ENCODE data around the gene GP1BB.

GP1BB gene

DNA sequence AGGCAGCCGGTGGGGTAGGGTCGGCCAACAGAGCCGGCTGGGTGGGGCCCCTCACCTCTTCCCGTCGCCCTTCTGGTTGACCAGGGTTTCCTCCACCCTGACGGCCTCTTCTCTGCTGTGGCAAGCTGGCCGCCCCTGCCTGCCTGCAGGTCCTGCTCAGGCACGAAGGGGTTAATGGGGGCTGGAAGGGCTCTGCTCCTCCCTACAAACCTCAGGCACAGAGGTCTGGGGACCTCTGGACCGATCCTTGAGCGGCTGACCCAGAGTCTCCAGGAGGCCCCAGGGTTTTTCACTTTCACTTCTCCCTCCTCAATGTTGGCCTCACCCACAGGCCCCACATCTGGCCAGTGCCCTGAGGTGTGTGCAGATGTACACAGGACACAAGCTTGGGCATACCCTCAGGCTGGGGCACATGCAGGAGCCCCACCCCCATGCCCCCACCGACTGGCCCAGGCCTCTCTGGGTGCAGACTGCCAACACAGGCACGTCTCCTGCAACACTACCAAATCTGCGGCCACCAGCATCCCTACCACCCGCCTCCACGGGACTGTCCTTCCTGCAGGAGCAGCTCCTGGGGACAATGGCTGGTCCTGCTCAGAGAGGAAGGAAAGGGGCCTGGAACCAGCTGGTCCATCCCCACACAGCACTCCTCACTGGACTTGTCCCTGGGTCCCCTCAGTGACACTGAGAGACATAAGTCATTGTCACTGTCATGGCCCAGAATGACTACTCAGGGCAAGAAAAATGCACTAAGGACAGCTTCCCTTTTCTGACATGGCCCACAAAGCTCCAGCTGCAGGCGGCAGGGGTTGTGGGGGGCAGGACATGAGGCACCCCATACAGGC is 34.0 kb downstream of the GP1BB start:
- Histone ChIP-seq H3K27me3 (ENCODE audit: insufficient read depth, low read length) (peaks cover 84% of the 10 kb centered on the region), H3K9ac (ENCODE audit: low read length) (no peak overlapping the region), H3K4me1 (ENCODE audit: control insufficient read depth in 1 of 2, insufficient read depth in 2 of 2, low read length in 2 of 2) (peaks cover 3 to 6% of the 10 kb centered on the region in 2 experiments), H4K91ac (ENCODE audit: low read depth, low read length) (no peak overlapping the region), H4K12ac (ENCODE audit: low read depth, low read length) (no peak overlapping the region), H2BK120ac (ENCODE audit: insufficient read depth, low read length, poor library complexity) (no peak overlapping the region), H3K79me2 (ENCODE audit: control insufficient read depth, insufficient read depth, low read length, poor library complexity) (no peaks in the 10 kb centered on the region), H3K14ac (ENCODE audit: low read length) (no peak overlapping the region), H2BK5ac (ENCODE audit: low read depth, low read length, poor library complexity) (no peak overlapping the region), H3K23ac (ENCODE audit: low read length) (no peak overlapping the region), H3K4ac (ENCODE audit: low read depth, low read length) (no peak overlapping the region), H3K79me1 (ENCODE audit: low read length) (no peaks in the 10 kb centered on the region), H3K18ac (ENCODE audit: low read length) (no peak overlapping the region), H3K36me3 (ENCODE audit: control insufficient read depth in 1 of 2, insufficient read depth in 2 of 2, low read length in 2 of 2) (no peaks in the 10 kb centered on the region), H2AFZ (ENCODE audit: insufficient read depth, low read length, poor library complexity) (no peak overlapping the region), H2AK5ac (ENCODE audit: low read length) (no peak overlapping the region), H3K9me3 (ENCODE audit: insufficient read depth, low read depth, low read length) (peaks cover 18% of the 10 kb centered on the region), H3K27ac (ENCODE audit: low read depth, low read length) (no peak overlapping the region), H3K4me2 (ENCODE audit: low read length) (no peak overlapping the region), H3K4me3 (ENCODE audit: low read depth, low read length) (no peak overlapping the region), H4K8ac (ENCODE audit: low read depth, low read length) (no peak overlapping the region), H2BK12ac (ENCODE audit: low read length) (no peak overlapping the region)
- no peak for DNase-seq
- WGBS (ENCODE audit: extremely low coverage, insufficient coverage, insufficient read length), result no CpG with 5 or more reads among the region's 16 CpGs

GRCh38 chr22:19757985-19758895 is 34.9 kb downstream of the GP1BB start:
- H3K9ac ChIP-seq (ENCODE audit: low read length), result no peak overlapping the region
- no peaks in the 10 kb centered on the region for H3K79me2 ChIP-seq (ENCODE audit: control insufficient read depth, insufficient read depth, low read length, poor library complexity)
- no peak overlapping the region for H3K18ac ChIP-seq (ENCODE audit: low read length)
- no peak overlapping the region for H2AFZ ChIP-seq (ENCODE audit: insufficient read depth, low read length, poor library complexity)
- H3K9me3 ChIP-seq (ENCODE audit: insufficient read depth, low read depth, low read length), result peaks cover 18% of the 10 kb centered on the region
- no peak overlapping the region for H2AK5ac ChIP-seq (ENCODE audit: low read length)
- H3K4me1 ChIP-seq (ENCODE audit: control insufficient read depth in 1 of 2, insufficient read depth in 2 of 2, low read length in 2 of 2), result peaks cover 3 to 6% of the 10 kb centered on the region in 2 experiments
- H3K14ac ChIP-seq (ENCODE audit: low read length), result no peak overlapping the region
- H4K8ac ChIP-seq (ENCODE audit: low read depth, low read length), result no peak overlapping the region
- no peak overlapping the region for H4K91ac ChIP-seq (ENCODE audit: low read depth, low read length)
- no peak overlapping the region for H2BK12ac ChIP-seq (ENCODE audit: low read length)
- WGBS (ENCODE audit: extremely low coverage, insufficient coverage, insufficient read length), result no CpG with 5 or more reads among the region's 43 CpGs
- no peak overlapping the region for H4K12ac ChIP-seq (ENCODE audit: low read depth, low read length)
- no peak for DNase-seq
- no peak overlapping the region for H2BK5ac ChIP-seq (ENCODE audit: low read depth, low read length, poor library complexity)
- no peak overlapping the region for H3K4me3 ChIP-seq (ENCODE audit: low read depth, low read length)
- no peak overlapping the region for H3K4me2 ChIP-seq (ENCODE audit: low read length)
- no peak overlapping the region for H3K23ac ChIP-seq (ENCODE audit: low read length)
- no peaks in the 10 kb centered on the region for H3K36me3 ChIP-seq (ENCODE audit: control insufficient read depth in 1 of 2, insufficient read depth in 2 of 2, low read length in 2 of 2)
- no peaks in the 10 kb centered on the region for H3K79me1 ChIP-seq (ENCODE audit: low read length)
- no peak overlapping the region for H3K4ac ChIP-seq (ENCODE audit: low read depth, low read length)
- H3K27ac ChIP-seq (ENCODE audit: low read depth, low read length), result no peak overlapping the region
- peaks cover 90% of the 10 kb centered on the region for H3K27me3 ChIP-seq (ENCODE audit: insufficient read depth, low read length)
- no peak overlapping the region for H2BK120ac ChIP-seq (ENCODE audit: insufficient read depth, low read length, poor library complexity)

DNA sequence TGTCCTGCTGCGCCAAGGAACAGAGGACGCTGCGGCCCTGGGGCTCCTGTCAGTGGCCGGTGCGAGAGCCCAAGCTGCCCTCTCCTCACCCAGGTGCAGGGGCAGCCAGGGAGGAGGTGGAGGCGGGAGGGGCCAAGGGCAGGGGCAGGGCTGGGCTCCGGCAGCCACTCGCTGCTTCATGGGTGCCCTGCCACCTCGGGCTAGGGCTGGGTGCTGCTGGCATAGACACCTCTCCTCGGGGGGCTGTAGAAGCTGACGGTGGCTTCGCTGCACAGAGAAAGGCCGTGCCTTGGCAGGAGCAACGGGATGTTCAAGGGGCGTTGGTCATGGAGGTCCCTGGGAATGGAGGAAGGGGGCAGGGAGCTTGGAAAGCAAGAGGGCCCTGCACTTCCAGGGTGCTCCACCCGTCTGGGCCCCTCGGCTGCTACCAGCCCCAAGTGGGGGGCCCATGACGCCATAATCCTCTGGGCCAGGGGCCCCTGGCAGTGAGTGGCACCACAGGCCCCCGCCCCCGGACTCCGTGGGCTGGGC is 35.6 kb downstream of the GP1BB start:
- Histone ChIP-seq H3K4me2 (ENCODE audit: low read length) (no peak overlapping the region), H3K9ac (ENCODE audit: low read length) (no peak overlapping the region), H3K14ac (ENCODE audit: low read length) (no peak overlapping the region), H3K4me1 (ENCODE audit: control insufficient read depth in 1 of 2, insufficient read depth in 2 of 2, low read length in 2 of 2) (peaks cover 3 to 6% of the 10 kb centered on the region in 2 experiments), H2BK120ac (ENCODE audit: insufficient read depth, low read length, poor library complexity) (no peak overlapping the region), H4K12ac (ENCODE audit: low read depth, low read length) (no peak overlapping the region), H3K18ac (ENCODE audit: low read length) (no peak overlapping the region), H3K23ac (ENCODE audit: low read length) (no peak overlapping the region), H3K27me3 (ENCODE audit: insufficient read depth, low read length) (peaks cover 93% of the 10 kb centered on the region), H2BK12ac (ENCODE audit: low read length) (no peak overlapping the region), H3K79me2 (ENCODE audit: control insufficient read depth, insufficient read depth, low read length, poor library complexity) (no peaks in the 10 kb centered on the region), H3K27ac (ENCODE audit: low read depth, low read length) (no peak overlapping the region), H2AK5ac (ENCODE audit: low read length) (no peak overlapping the region), H3K4me3 (ENCODE audit: low read depth, low read length) (no peak overlapping the region), H3K4ac (ENCODE audit: low read depth, low read length) (no peak overlapping the region), H4K91ac (ENCODE audit: low read depth, low read length) (no peak overlapping the region), H2BK5ac (ENCODE audit: low read depth, low read length, poor library complexity) (no peak overlapping the region), H3K9me3 (ENCODE audit: insufficient read depth, low read depth, low read length) (peaks cover 21% of the 10 kb centered on the region), H3K79me1 (ENCODE audit: low read length) (no peaks in the 10 kb centered on the region), H4K8ac (ENCODE audit: low read depth, low read length) (no peak overlapping the region), H2AFZ (ENCODE audit: insufficient read depth, low read length, poor library complexity) (no peak overlapping the region), H3K36me3 (ENCODE audit: control insufficient read depth in 1 of 2, insufficient read depth in 2 of 2, low read length in 2 of 2) (no peaks in the 10 kb centered on the region)
- DNase-seq, result no peak
- no CpG with 5 or more reads among the region's 21 CpGs for WGBS (ENCODE audit: extremely low coverage, insufficient coverage, insufficient read length)

DNA sequence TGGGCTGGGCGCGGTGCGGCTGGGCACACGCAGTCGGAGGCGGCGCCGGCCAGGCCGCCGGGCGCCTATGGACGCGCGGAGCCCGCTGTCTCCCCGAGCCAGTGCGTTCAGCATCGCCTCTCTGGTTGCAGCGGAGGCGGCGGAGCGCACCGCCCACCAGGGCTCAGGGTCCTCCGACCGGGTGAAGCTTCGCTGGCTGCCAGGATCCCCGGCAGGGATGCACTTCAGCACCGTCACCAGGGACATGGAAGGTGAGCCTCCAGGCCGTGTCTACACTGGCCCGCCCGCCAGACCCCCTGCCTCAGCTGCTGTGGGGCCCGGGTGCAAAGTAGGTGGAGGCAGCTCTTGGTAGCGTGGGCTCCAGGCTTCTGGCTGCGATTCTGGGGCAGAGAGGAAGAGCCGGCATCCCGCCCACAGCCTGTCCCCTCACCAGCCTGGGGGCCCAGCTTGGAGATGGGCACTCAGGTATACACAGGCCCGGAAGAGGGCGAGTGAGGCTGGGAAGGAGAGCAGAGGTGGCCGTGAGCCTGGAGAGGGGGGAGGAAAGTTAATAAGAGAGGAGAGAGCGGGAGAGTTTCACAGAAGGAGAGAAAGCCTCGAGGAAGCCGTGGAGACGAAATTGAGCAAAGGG is 36.2 kb downstream of the GP1BB start:
- Histone ChIP-seq H3K79me1 (ENCODE audit: low read length) (no peaks in the 10 kb centered on the region), H3K18ac (ENCODE audit: low read length) (no peak overlapping the region), H2AK5ac (ENCODE audit: low read length) (no peak overlapping the region), H3K4me2 (ENCODE audit: low read length) (no peak overlapping the region), H2BK5ac (ENCODE audit: low read depth, low read length, poor library complexity) (no peak overlapping the region), H3K27me3 (ENCODE audit: insufficient read depth, low read length) (peaks cover 93% of the 10 kb centered on the region), H3K36me3 (ENCODE audit: control insufficient read depth in 1 of 2, insufficient read depth in 2 of 2, low read length in 2 of 2) (no peaks in the 10 kb centered on the region), H3K23ac (ENCODE audit: low read length) (no peak overlapping the region), H3K14ac (ENCODE audit: low read length) (no peak overlapping the region), H4K12ac (ENCODE audit: low read depth, low read length) (no peak overlapping the region), H4K91ac (ENCODE audit: low read depth, low read length) (no peak overlapping the region), H2BK120ac (ENCODE audit: insufficient read depth, low read length, poor library complexity) (no peak overlapping the region), H3K4me3 (ENCODE audit: low read depth, low read length) (no peak overlapping the region), H3K27ac (ENCODE audit: low read depth, low read length) (no peak overlapping the region), H3K79me2 (ENCODE audit: control insufficient read depth, insufficient read depth, low read length, poor library complexity) (no peaks in the 10 kb centered on the region), H3K9me3 (ENCODE audit: insufficient read depth, low read depth, low read length) (peaks cover 20% of the 10 kb centered on the region), H2BK12ac (ENCODE audit: low read length) (no peak overlapping the region), H4K8ac (ENCODE audit: low read depth, low read length) (no peak overlapping the region), H2AFZ (ENCODE audit: insufficient read depth, low read length, poor library complexity) (no peak overlapping the region), H3K4ac (ENCODE audit: low read depth, low read length) (no peak overlapping the region), H3K4me1 (ENCODE audit: control insufficient read depth in 1 of 2, insufficient read depth in 2 of 2, low read length in 2 of 2) (peaks cover 3 to 6% of the 10 kb centered on the region in 2 experiments), H3K9ac (ENCODE audit: low read length) (no peak overlapping the region)
- no peak for DNase-seq
- no CpG with 5 or more reads among the region's 43 CpGs for WGBS (ENCODE audit: extremely low coverage, insufficient coverage, insufficient read length)
